OCI-LY7 (cell line): ENCODE data around the gene SPOCK1. TPM values are rescaled to one million over a fixed set of nuclear protein-coding genes. Genes with fewer than 3 reads are reported as not detected.

Source experiments
- BruUV-seq: library from RNA; stranded (reverse); fragments of 400-500 nt; replicated peaks from 2 replicates; lab custom pipeline; 2021; lab: Mats Ljungman, UMichigan
- CTCF ChIA-PET: fragments of 300-600 bp; sonication (Branson Sonifier 250); formaldehyde crosslinking; loops from one replicate; lab custom pipeline; 2022; ENCODE audit warnings: antibody characterized with exemption; ENCODE audit not compliant: unreplicated experiment; lab: Charles Lee
- POLR2A ChIA-PET: fragments of 300-600 bp; sonication (Branson Sonifier 250); formaldehyde crosslinking; loops from one replicate; lab custom pipeline; 2022; ENCODE audit warnings: antibody characterized with exemption; lab: Charles Lee
- DNase-seq: peaks from one replicate; pipeline ENCODE4 v3.0.0-alpha.2; 2015; ENCODE audit warnings: low spot score
- H2AFZ ChIP-seq: fragments of 200-600 bp; sonication (generic), shearing (Covaris generic); 2 replicates; pipeline ENCODE4 v1.6.1; 2014; ENCODE audit warnings: mild to moderate bottlenecking, antibody characterized with exemption, low read length, moderate library complexity
- H3K27ac ChIP-seq: fragments of 200-600 bp; sonication (generic); 2 replicates; pipeline ENCODE4 v1.5.1; 2014; ENCODE audit warnings: mixed run types, low read depth, mild to moderate bottlenecking, moderate library complexity, low read length, inconsistent platforms; ENCODE audit not compliant: poor library complexity, severe bottlenecking
- H3K36me3 ChIP-seq: fragments of 200-600 bp; sonication (generic); 2 replicates; pipeline ENCODE4 v1.6.1; 2014; ENCODE audit warnings: mild to moderate bottlenecking, antibody characterized with exemption, low read length, moderate library complexity, mixed read lengths; ENCODE audit not compliant: insufficient read depth
- H3K4me1 ChIP-seq: fragments of 200-600 bp; sonication (generic); 2 replicates; pipeline ENCODE4 v1.5.1; 2014; ENCODE audit warnings: mild to moderate bottlenecking, low read length; ENCODE audit not compliant: insufficient read depth, poor library complexity, severe bottlenecking
- H3K4me2 ChIP-seq: fragments of 200-600 bp; sonication (generic); 2 replicates; pipeline ENCODE4 v1.6.1; 2014; ENCODE audit warnings: mild to moderate bottlenecking, low read length
- H3K4me3 ChIP-seq: fragments of 200-600 bp; sonication (generic); 2 replicates; pipeline ENCODE4 v1.5.1; 2014; ENCODE audit warnings: mild to moderate bottlenecking, low read depth, low read length; ENCODE audit not compliant: poor library complexity, severe bottlenecking
- H3K79me2 ChIP-seq: fragments of 200-600 bp; sonication (generic); 2 replicates; pipeline ENCODE4 v1.6.1; 2016; ENCODE audit warnings: low read depth, mild to moderate bottlenecking, low read length, moderate library complexity, mixed read lengths; ENCODE audit not compliant: insufficient read depth
- H3K9me2 ChIP-seq: fragments of 200-600 bp; sonication (generic); 2 replicates; pipeline ENCODE4 v1.6.1; 2016; ENCODE audit warnings: mild to moderate bottlenecking, low read length, mixed read lengths; ENCODE audit not compliant: insufficient read depth
- H3K9me3 ChIP-seq: fragments of 200-600 bp; sonication (generic); 2 replicates; pipeline ENCODE4 v1.6.1; 2014; ENCODE audit warnings: mild to moderate bottlenecking, mixed run types, low read length, mixed read lengths
- H4K20me1 ChIP-seq: fragments of 200-600 bp; sonication (generic); 2 replicates; pipeline ENCODE4 v1.6.1; 2014; ENCODE audit warnings: mild to moderate bottlenecking, antibody characterized with exemption, low read length, moderate library complexity, mixed read lengths; ENCODE audit not compliant: insufficient read depth
- EZH2phosphoT487 ChIP-seq: fragments of 200-600 bp; sonication (generic); IDR thresholded peaks from 2 replicates; pipeline ENCODE4 v1.6.1; 2018; ENCODE audit warnings: low read depth, borderline replicate concordance, mild to moderate bottlenecking, mixed run types, antibody characterized with exemption, low read length, moderate library complexity, mixed read lengths
- intact Hi-C: fragments of 100-400 bp; cut with micrococcal nuclease; formaldehyde crosslinking; loops from one replicate; pipeline ENCODE4 v1.10.0; 2022; ENCODE audit not compliant: unreplicated experiment
- total RNA-seq, 2 experiments: library from RNA; depleted of rRNA in 1 of 2; stranded (reverse); fragments of >200 nt in 1 of 2; shearing (Covaris generic) in 1 of 2; gene quantifications; 2 replicates each; pipeline ENCODE4 v1.2.3, GENCODE V29; 2014 to 2022
- TF ChIP-seq, protein P1 (sequence below): fragments of 200-600 bp; sonication (generic); conservative IDR thresholded peaks from 2 replicates; pipeline ENCODE4 v1.5.1; 2014; ENCODE audit warnings: mild to moderate bottlenecking, antibody characterized with exemption, low read length, moderate library complexity, mixed read lengths

SPOCK1 gene
- total RNA-seq, 2 experiments from 2014 or later = 0.29 to 1.5 TPM

DNA sequence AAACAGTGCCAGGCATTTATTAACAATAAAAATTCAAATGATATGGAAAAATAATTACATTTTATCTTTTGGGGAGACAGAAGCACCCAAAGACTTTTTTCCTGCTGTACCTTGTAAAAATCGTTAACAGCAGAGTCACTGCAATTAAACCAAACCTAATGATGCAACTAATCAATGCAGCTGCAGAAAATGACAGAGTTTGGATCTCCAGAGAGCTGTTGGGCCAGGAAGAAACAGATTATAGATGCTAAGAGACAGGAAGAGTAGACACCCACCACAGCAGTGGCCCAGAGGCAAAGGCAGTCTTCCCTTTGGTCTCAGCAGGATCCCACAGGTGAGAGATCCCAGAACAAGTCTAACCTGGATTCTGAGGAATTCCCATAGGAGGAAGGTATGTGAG is 53.0 kb downstream of the SPOCK1 start:
- Histone ChIP-seq H3K4me1 (no peaks in the 10 kb centered on the region), H3K9me2 (no peaks in the 10 kb centered on the region), H3K9me3 (no peaks in the 10 kb centered on the region), H3K79me2 (no peaks in the 10 kb centered on the region), H3K4me3 (no peak overlapping the region), H3K4me2 (no peak overlapping the region), H3K36me3 (no peaks in the 10 kb centered on the region), H4K20me1 (no peaks in the 10 kb centered on the region), H2AFZ (no peak overlapping the region), H3K27ac (no peak overlapping the region)
- intact Hi-C loops = no loop called here
- ChIA-PET POLR2A (no interaction called here), CTCF (no interaction called here)
- no TSS peak for BruUV-seq
- TF ChIP-seq, protein P1, sequence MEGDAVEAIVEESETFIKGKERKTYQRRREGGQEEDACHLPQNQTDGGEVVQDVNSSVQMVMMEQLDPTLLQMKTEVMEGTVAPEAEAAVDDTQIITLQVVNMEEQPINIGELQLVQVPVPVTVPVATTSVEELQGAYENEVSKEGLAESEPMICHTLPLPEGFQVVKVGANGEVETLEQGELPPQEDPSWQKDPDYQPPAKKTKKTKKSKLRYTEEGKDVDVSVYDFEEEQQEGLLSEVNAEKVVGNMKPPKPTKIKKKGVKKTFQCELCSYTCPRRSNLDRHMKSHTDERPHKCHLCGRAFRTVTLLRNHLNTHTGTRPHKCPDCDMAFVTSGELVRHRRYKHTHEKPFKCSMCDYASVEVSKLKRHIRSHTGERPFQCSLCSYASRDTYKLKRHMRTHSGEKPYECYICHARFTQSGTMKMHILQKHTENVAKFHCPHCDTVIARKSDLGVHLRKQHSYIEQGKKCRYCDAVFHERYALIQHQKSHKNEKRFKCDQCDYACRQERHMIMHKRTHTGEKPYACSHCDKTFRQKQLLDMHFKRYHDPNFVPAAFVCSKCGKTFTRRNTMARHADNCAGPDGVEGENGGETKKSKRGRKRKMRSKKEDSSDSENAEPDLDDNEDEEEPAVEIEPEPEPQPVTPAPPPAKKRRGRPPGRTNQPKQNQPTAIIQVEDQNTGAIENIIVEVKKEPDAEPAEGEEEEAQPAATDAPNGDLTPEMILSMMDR = no peak
- no peak for TF ChIP-seq EZH2phosphoT487
- DNase-seq = no peak

DNA sequence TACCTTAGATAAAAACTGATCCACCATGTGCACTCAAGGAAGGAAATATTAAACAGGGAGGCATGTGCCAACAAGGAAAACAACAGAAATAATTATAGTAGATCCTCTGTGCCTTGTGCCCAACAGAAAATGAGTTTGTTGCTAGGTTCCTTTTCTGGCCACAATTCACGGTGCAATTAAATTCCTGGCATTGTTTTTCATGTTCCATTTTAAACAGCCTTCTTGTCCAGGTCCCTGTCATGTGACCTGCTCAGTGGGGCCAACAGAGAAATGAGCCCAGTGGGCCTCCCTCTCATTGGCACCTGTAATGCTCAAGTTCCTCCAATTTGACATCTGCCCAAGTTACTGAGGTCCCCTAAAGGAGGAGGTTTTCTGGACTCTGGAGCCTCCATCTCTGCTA is 56.5 kb downstream of the SPOCK1 start:
- ChIA-PET POLR2A (no interaction called here), CTCF (no interaction called here)
- Histone ChIP-seq H3K36me3 (no peaks in the 10 kb centered on the region), H3K4me1 (no peaks in the 10 kb centered on the region), H3K79me2 (no peaks in the 10 kb centered on the region), H3K27ac (no peak overlapping the region), H3K9me2 (no peaks in the 10 kb centered on the region), H3K4me2 (no peak overlapping the region), H3K9me3 (no peaks in the 10 kb centered on the region), H4K20me1 (no peaks in the 10 kb centered on the region), H2AFZ (no peak overlapping the region), H3K4me3 (no peak overlapping the region)
- no TSS peak for BruUV-seq
- intact Hi-C loops = no loop called here
- TF ChIP-seq, protein P1 = no peak
- no peak for DNase-seq

DNA sequence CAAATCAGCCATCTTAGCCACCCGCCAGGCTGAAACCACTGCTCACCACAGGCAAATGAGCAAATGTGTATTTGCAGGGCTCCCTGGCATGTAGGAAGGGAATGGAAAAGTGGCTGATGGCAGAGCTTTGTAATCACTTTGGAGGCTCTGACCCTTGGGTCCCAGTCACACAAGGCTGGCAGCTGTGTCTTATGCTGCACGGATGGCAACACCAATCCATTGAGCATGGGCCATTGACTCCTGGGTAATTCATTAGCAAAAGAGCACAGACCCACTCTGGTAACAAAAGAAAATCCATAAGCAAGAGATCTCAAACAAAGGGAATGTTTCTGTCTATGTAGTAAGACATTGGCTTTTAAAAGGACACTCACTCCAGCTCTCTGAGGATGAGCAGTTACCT is 57.6 kb downstream of the SPOCK1 start:
- CTCF ChIA-PET = no interaction called here
- TF ChIP-seq, protein P1 = no peak
- TF ChIP-seq EZH2phosphoT487 = no peak
- H4K20me1 ChIP-seq = no peaks in the 10 kb centered on the region
- POLR2A ChIA-PET = no interaction called here
- H2AFZ ChIP-seq = no peak overlapping the region
- no peaks in the 10 kb centered on the region for H3K9me3 ChIP-seq
- DNase-seq = no peak
- no peak overlapping the region for H3K4me3 ChIP-seq
- H3K27ac ChIP-seq = no peak overlapping the region
- intact Hi-C loops = no loop called here
- no TSS peak for BruUV-seq
- no peaks in the 10 kb centered on the region for H3K9me2 ChIP-seq
- H3K79me2 ChIP-seq = no peaks in the 10 kb centered on the region
- no peak overlapping the region for H3K4me2 ChIP-seq
- no peaks in the 10 kb centered on the region for H3K36me3 ChIP-seq
- no peaks in the 10 kb centered on the region for H3K4me1 ChIP-seq
